Pancreas (tissue), 10 donors: Measurements from ENCODE around the gene TANK. TPM values are rescaled to one million over a fixed set of nuclear protein-coding genes. Genes with fewer than 3 reads are reported as not detected.
A peak's percentile ranks its signal among the peaks of the same experiment; 100 is the strongest.

Experiments used
- ATAC-seq, 4 donors: fragments of 200-7000 bp; cut with Tn5 transposase; one replicate each; pipeline versions ENCODE4 v1.8.0 to v1.9.1; 2020; ENCODE audit warnings: mild to moderate bottlenecking in 4 of 4, moderate library complexity in 4 of 4
- DNase-seq, 6 donors: peaks; one replicate each; pipeline ENCODE4 v3.0.0-alpha.2; 2020
- FAIRE-seq: peaks from 2 replicates; lab custom pipeline; 2012; peaks lifted over from hg19 to GRCh38; lab: Jason Lieb, UNC
- H3K27ac ChIP-seq, 4 donors: fragments of 200-600 bp; sonication (generic); 1 replicate in 3 of 4; 2 replicates in 1 of 4; pipeline versions ENCODE4 v1.5.0 to v1.8.0; 2020
- H3K27me3 ChIP-seq, 4 donors: fragments of 200-600 bp; one replicate each; pipeline ENCODE4 v1.8.0; 2021
- H3K36me3 ChIP-seq, 3 donors: fragments of 200-600 bp; sonication (generic) in 1 of 3; one replicate each; pipeline versions ENCODE4 v1.5.0 to v1.8.0; 2020 to 2021
- H3K4me1 ChIP-seq, 3 donors: fragments of 200-600 bp; one replicate each; pipeline ENCODE4 v1.8.0; 2021
- H3K4me3 ChIP-seq, 4 donors: fragments of 200-600 bp; sonication (generic) in 2 of 4; one replicate each; pipeline versions ENCODE4 v1.5.0 to v1.8.0; 2020 to 2021
- H3K9me3 ChIP-seq, 4 donors: fragments of 200-600 bp; one replicate each; pipeline ENCODE4 v1.8.0; 2021
- CTCF ChIP-seq, 4 donors: fragments of 200-600 bp; sonication (generic) in 3 of 4; IDR thresholded peaks; one replicate each; pipeline versions ENCODE4 v1.5.0 to v1.8.0; 2021; ENCODE audit warnings: antibody characterized with exemption in 4 of 4
- WGBS, 2 donors: extraction: QIAGEN DNeasy Blood & Tissue Kit; methylation state at CpG; one replicate each; pipeline ENCODE4 v1.1.7; 2013; 5-methylcytosine and 5-hydroxymethylcytosine counted together
- intact Hi-C, 3 donors: fragments of 100-400 bp; cut with DNase I; formaldehyde crosslinking; loops; one replicate each; pipeline versions ENCODE4 v1.11.1 to v1.14.2; 2022
- polyA plus RNA-seq, 2 donors: library from polyadenylated mRNA; stranded (reverse); fragments of 200-250 nt; gene quantifications; one replicate each; pipeline ENCODE4 v1.2.3, GENCODE V29; 2013
- total RNA-seq, 6 donors: library from RNA; stranded (reverse); fragmentation: NEBNext Ultra II Directional in 4 of 6; extraction: Animal tissue kit (Norgen Biotek cat#: 25700) in 4 of 6; gene quantifications; one replicate each; pipeline versions ENCODE4 v1.2.1 to v1.2.4, GENCODE V29; 2021 to 2023
- donor health status: healthy with polysubstance abuse.
- donor health status: DM: no; HTN: no; CAD: no; lungs with moderate emphysema.
- donor health status: DM: no; HTN: no; CAD: no.
- donor health status: control.
- donor health status: control.
- donor health status: Bipolar disorder and iron deficiency.
- donor health status: DM: yes; HTN: yes; CAD: no.
- donor health status: DM: no; HTN: no; CAD: no.
- donor health status: DM: no; HTN: no; CAD: no.
- donor health status: DM: yes; HTN: yes; CAD: no.

Gene TANK
- total and polyA plus RNA-seq, 8 donors = 10.9 to 30.3 (median 16.0) TPM

GRCh38 chr2:161237392-161238264 lies 77.4 kb downstream of the TANK start:
- no peaks in the 10 kb centered on the region for H3K4me1 ChIP-seq
- TF ChIP-seq CTCF (IDR thresholded peaks at IDR 0.05) = no peak
- H3K27me3 ChIP-seq = no peaks in the 10 kb centered on the region
- no peaks in the 10 kb centered on the region for H3K36me3 ChIP-seq
- DNase-seq = peak; percentile 23 to 72 (median 40)
- ATAC-seq = peak; percentile 82 to 89 (median 84)
- WGBS, 2 donors = 12 to 13% methylated on average over 49 of the region's 49 CpGs
- no peaks in the 10 kb centered on the region for H3K9me3 ChIP-seq
- peak overlapping the region; percentile 39 to 59 (median 48) for H3K4me3 ChIP-seq
- H3K27ac ChIP-seq = no peak overlapping the region
- FAIRE-seq = no peak
- intact Hi-C loops = no loop called here

- H3K27ac ChIP-seq = no peak overlapping the region
- intact Hi-C loops = no loop called here
- TF ChIP-seq CTCF (IDR thresholded peaks at IDR 0.05) = no peak
- FAIRE-seq (no peak), DNase-seq (no peak), ATAC-seq (peak in 1 of 4 donors; percentile 3)
- H3K9me3 ChIP-seq = no peaks in the 10 kb centered on the region
- no peaks in the 10 kb centered on the region for H3K4me1 ChIP-seq
- H3K27me3 ChIP-seq = no peaks in the 10 kb centered on the region
- no peaks in the 10 kb centered on the region for H3K36me3 ChIP-seq
- WGBS, 2 donors = 0% methylated on average over 16 of the region's 16 CpGs
- peak overlapping the region; percentile 39 to 59 (median 48) for H3K4me3 ChIP-seq
These were observed 78.0 kb downstream of the TANK start for GRCh38 chr2:161238265-161238559.

- ATAC-seq (peak; percentile 66 to 80 (median 76)), FAIRE-seq (no peak), DNase-seq (peak; percentile 32 to 81 (median 62))
- Histone ChIP-seq H3K27ac (no peak overlapping the region), H3K4me3 (peak overlapping the region; percentile 39 to 59 (median 48)), H3K27me3 (no peaks in the 10 kb centered on the region), H3K4me1 (no peaks in the 10 kb centered on the region), H3K9me3 (no peaks in the 10 kb centered on the region), H3K36me3 (no peaks in the 10 kb centered on the region)
- TF ChIP-seq CTCF (IDR thresholded peaks at IDR 0.05) = no peak
- 4 to 5% methylated on average over 62 to 77 of the region's 78 CpGs for WGBS, 2 donors
- intact Hi-C loops = no loop called here
These were observed 78.5 kb downstream of the TANK start for GRCh38 chr2:161238560-161239325.

GRCh38 chr2:161239326-161240109 lies 79.3 kb downstream of the TANK start:
- Histone ChIP-seq H3K4me1 (no peaks in the 10 kb centered on the region), H3K4me3 (peak overlapping the region in 2 of 4 donors; percentile 50 to 59), H3K27ac (no peak overlapping the region), H3K36me3 (no peaks in the 10 kb centered on the region), H3K27me3 (no peaks in the 10 kb centered on the region), H3K9me3 (no peaks in the 10 kb centered on the region)
- FAIRE-seq = no peak
- WGBS, 2 donors = 92 to 93% methylated on average over 47 of the region's 47 CpGs
- intact Hi-C loops = no loop called here
- peak in 1 of 6 donors; percentile 23 for DNase-seq
- no peak for TF ChIP-seq CTCF (IDR thresholded peaks at IDR 0.05)
- ATAC-seq = no peak
